NCI-H1417 treated with DMSO at 0.1 percent for 48 hours (cell line): Measurements from ENCODE around the gene BCL7B.
A peak's percentile ranks its signal among the peaks of the same experiment; 100 is the strongest.
"Not testable (repeated sequence)": the region's sequence is repeated elsewhere in the genome, so short reads cannot be mapped to it uniquely, and the experiment has no call there.

Source experiments
- DNase-seq: peaks from one replicate; lab custom pipeline; 2025; lab: John Stamatoyannopoulos, UW

BCL7B gene

DNA sequence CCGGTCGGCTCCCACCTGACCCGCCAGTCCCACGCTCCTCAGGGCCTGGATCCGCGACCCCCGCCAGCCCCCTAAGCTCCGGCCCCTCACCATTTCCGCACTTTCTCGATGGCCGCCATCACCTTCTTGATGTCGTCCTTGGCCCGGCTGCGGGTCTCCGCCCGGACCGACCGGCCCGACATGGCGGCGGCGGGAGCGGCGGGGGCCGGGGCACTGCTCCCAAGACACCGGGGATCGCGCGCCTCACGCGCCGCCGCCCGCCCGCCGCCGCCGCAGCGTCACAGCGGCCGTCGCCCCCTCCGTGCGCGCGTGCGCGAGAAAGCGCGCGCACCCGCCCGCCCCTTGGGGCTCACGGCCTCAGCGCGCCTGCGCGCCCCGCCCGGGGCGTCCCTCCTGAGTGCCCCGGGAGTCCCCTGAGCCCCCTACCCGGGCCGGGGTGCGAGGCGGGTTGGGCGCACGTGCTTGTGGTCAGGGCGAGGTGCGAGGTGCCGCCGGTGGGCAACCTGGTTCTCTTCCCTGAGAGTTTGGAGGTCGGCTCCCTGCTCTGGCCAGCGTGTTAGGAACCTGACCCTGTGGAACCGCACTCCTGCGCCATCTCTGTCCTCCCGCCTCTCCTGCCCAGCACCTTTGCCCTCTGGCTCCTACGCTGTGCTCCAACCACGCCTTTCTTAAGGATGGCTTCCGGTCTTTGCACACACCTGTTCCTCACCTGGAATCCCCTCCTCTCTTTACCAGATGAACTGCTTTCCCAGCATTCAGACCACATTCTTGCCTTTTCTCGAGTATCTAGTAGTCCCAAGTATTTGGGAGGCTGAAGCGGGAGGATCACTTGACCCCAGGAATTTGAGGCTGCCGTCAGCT is at the start of gene BCL7B:
Gene BCL7B, minus strand, starts transcription at position 294 of the 861 bp plus-strand sequence. Its CDS starts 112 bp downstream, at position 182.
- DNase-seq = peak; percentile 40

GRCh38 chr7:73605601-73606220 is 48.2 kb upstream of the BCL7B start:
- DNase-seq = no peak

GRCh38 chr7:73602721-73603651 is 45.5 kb upstream of the BCL7B start:
- DNase-seq = no peak

DNA sequence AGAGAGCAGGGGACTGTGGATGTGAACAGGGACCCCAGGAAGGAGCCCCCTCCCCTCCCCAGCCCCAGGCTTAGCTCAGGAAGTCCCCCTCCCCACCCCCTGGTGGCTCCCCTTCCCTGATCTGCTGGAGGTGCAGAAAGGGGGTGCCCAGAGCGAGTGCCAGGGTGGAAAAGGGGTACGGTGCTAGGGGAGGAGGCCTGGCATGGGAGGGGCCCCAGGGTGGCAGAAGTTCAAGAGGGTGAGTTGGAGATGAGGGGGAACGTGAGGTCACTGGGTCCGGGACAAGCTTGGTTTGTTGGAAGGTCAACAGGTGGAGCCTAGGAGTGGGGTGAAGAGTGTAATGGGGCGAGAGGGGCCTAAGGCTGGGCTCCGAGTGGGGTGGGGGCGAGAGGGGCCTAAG is 42.4 kb upstream of the BCL7B start:
- DNase-seq = no peak

- DNase-seq = no peak
Measured at GRCh38 chr7:73599151-73599882, 41.8 kb upstream of the BCL7B start.

DNA sequence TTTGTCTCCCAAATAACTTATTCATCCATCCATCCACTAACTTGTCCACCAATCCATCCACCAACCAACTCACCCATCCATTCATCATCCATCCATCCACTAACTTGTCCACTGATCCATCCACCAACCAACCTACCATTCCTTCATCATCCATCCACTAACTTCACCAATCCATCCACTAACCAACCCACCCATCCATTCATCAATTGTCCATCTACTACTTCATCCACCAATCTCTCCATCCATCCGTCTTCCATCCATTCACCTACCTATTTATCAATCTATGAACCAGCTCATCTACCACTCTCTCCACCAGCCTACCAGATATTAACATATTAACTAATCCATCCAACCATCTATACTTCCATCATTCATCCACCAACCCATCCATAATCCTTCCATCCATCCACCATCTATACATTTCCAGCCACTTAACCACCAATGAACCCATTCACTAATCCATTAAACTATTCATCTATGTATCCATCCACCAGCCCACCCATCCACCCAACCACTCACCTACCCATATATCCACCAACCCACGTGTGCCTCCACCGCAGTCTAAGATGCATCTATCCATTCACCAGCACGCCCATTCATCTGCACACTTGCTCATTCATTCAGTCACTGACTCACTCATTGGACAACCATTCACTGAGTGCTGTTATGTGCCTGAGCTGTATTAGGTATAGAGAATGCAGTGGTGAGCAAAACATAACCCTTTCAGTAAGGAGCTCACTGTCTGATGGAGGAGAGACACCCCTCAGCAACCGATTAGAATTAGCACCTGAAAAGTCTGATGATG is 40.7 kb upstream of the BCL7B start:
- no peak for DNase-seq

- DNase-seq = no peak
Measured at GRCh38 chr7:73596191-73597065, 38.9 kb upstream of the BCL7B start.

- DNase-seq = no peak
Measured at GRCh38 chr7:73595358-73595757, 37.9 kb upstream of the BCL7B start.

GRCh38 chr7:73593207-73594045 is 35.9 kb upstream of the BCL7B start:
- no peak for DNase-seq

GRCh38 chr7:73586911-73587310 is 29.4 kb upstream of the BCL7B start:
- DNase-seq = no peak

GRCh38 chr7:73585196-73585595 is 27.7 kb upstream of the BCL7B start:
- no peak for DNase-seq

DNA sequence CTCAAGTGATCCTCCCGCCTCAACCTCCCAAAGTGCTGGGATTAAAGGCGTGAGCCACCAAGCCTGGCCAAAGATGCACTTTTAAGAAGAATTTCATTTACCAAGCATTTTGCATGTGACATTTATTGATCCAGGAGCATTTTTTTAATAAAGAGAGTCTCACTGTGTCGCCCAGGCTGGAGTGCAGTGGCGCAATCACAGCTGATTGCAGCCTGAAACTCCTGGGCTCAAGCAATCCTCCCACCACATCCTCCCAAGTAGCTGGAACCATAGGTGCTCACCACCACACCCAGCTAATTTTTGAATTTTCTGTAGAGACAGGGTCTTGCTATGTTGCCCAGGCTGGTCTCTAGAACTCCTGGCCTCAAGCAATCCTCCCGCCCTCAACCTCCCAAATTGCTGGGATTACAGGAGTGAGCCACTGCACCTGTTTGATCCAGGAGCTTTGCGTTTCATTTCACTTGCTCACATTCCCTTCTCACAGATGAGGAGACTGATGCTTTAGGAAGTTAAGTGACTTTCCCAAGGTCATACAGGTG is 25.2 kb upstream of the BCL7B start:
- no peak for DNase-seq

DNA sequence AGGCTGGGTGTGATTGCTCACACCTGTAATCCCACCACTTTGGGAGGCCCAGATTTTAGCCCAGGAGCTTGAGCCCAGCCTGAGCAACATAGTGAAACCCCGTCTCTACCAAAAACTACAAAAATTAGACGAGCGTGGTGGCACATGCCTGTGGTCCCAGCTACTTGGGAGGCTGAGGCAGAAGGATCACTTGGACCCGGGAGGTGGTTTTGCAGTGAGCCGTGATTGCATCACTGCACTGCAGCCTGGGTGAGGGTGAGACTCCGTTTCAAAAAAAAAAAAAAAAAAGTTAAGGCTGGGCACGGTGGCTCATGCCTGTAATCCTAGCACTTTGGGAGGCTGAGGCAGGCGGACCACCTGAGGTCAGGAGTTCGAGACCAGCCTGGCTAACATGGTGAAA is 23.5 kb upstream of the BCL7B start:
- not testable (repeated sequence) for DNase-seq

GRCh38 chr7:73578342-73579128 is 21.0 kb upstream of the BCL7B start, which contains the start of gene TBL2:
TSS of gene TBL2 (minus strand) at chr7:73578579. CDS start at chr7:73578549, 30 bp downstream.
- peak; percentile 86 for DNase-seq

GRCh38 chr7:73577627-73578341 is 20.3 kb upstream of the BCL7B start:
- DNase-seq = no peak

GRCh38 chr7:73573791-73574190 is 16.3 kb upstream of the BCL7B start:
- DNase-seq = no peak

DNA sequence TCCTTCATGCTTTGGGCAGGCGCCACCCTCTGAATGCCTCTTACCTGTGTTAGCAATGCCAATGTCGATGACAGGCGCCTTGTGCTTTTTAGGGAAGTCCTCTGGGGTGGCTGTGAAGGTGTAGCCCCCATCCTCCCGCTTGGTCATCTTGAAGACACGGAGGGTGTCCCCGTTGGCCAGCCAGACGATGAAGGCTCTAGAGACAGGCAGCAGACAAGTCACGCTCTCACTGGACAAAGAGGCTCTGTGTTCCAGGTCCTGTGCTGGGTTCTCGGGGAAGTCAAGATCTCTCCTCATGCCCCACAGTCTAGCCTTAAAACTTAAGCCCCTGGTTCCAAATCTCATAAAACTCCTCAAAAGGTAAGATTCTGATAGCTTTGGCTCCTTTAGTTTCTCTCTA is 15.8 kb upstream of the BCL7B start:
- DNase-seq = no peak
